ENCODE measurements around the gene SMAP1. TPM values are rescaled to one million over a fixed set of nuclear protein-coding genes. Genes with fewer than 3 reads are reported as not detected.
A peak's percentile ranks its signal among the peaks of the same experiment; 100 is the strongest.

SMAP1 gene
- total RNA-seq, 2 donors from 2014 or later: 35.7 to 38.7 TPM

DNA sequence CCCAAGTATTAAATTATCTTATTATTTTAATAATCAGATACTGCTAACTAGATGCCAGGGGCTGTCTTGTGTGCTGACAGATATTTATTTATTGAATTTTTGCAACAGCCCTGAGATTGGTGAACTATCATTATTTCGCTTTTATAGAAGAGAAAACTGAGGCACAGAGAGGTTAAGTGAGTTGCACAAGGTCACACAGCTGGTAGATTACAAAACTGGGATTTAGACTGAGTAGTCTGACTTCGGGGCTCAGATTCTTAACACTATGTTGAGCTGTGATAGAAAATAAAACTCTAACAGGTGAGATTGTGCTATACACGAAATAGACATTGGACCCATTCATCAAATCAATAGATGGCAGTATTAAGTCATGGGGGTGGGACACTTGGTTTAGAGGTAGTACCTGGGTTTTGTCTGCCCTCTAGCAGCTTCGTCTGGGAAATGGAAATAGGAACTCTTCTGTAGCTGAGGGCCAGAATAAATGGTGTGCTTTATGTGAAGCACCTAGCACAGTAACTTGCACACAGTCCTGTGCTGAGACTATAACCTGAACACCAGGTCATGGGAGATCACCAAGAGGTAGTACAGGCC, 175.7 kb downstream of the SMAP1 start:
- ATAC-seq: no peak
- H3K4me1 Mint-ChIP-seq: peaks cover 27% of the 10 kb centered on the region
- no peaks in the 10 kb centered on the region for H3K27me3 Mint-ChIP-seq
- DNase-seq: no peak
- peaks cover 13% of the 10 kb centered on the region for H3K36me3 Mint-ChIP-seq (ENCODE audit: low read depth)
- H3K9me3 ChIP-seq (ENCODE audit: control insufficient read depth, low read length, poor library complexity, severe bottlenecking): no peaks in the 10 kb centered on the region
- peak overlapping the region; percentile 66 for H3K27ac Mint-ChIP-seq
- no peak overlapping the region for H3K4me3 Mint-ChIP-seq

DNA sequence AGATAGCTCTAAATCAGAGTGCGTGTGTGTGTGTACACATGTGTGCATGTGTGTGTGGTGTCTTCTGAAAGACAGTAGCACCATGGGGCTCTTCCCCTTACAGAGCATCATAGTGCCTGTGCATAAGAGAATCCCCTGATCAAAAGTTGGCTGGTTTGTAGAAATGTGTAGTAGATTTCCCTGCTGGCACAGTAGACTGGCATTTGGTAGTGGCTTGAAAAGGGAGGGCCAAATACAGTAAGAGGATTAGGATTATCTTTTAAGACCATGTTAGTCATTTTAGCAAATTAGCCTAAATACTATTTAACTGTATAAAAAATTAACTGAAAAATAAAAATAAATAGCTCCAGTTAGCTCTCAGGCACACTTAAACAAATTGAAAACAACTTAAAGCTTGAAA, 176.6 kb downstream of the SMAP1 start:
- no peak overlapping the region for H3K27ac Mint-ChIP-seq
- peaks cover 21% of the 10 kb centered on the region for H3K4me1 Mint-ChIP-seq
- ATAC-seq (no peak), DNase-seq (no peak)
- no peaks in the 10 kb centered on the region for H3K9me3 ChIP-seq (ENCODE audit: control insufficient read depth, low read length, poor library complexity, severe bottlenecking)
- H3K4me3 Mint-ChIP-seq: no peak overlapping the region
- H3K36me3 Mint-ChIP-seq (ENCODE audit: low read depth): peaks cover 10% of the 10 kb centered on the region
- H3K27me3 Mint-ChIP-seq: no peaks in the 10 kb centered on the region

DNA sequence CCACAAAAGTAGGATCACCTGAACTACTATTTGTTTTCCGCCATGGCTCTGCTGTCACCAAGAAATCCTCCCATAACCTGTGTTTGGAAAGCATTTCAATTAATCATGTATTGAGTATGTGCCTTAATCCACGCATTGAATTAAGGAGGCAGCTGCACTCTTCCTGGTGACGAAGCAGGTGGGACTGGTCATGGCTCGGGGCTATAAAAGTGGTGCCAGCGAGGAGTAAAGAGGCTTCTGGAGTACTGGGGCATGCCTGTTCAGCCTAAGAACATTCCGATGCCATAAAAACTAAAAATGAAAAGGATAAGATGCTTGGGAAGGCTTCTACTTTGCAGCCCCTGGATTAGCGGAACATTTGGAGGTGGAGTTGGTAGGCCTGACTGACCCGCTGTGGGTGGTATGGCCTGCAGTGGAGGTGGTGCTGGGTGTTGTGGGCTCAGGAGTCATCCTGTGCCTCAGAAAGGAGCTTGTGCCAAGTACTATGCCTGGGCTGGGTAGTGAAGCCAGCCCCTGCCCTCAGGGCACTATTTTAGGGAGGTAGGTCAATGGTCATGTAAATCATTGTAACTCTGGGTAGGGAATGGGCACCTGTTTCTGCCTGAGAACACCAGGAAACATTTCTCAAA, 178.6 kb downstream of the SMAP1 start:
- Mint-ChIP-seq H3K27me3 (no peaks in the 10 kb centered on the region), H3K27ac (no peak overlapping the region), H3K36me3 (ENCODE audit: low read depth) (peaks cover 9% of the 10 kb centered on the region), H3K4me1 (peaks cover 19% of the 10 kb centered on the region), H3K4me3 (no peak overlapping the region)
- H3K9me3 ChIP-seq (ENCODE audit: control insufficient read depth, low read length, poor library complexity, severe bottlenecking): no peaks in the 10 kb centered on the region
- no peak for ATAC-seq
- DNase-seq: no peak

DNA sequence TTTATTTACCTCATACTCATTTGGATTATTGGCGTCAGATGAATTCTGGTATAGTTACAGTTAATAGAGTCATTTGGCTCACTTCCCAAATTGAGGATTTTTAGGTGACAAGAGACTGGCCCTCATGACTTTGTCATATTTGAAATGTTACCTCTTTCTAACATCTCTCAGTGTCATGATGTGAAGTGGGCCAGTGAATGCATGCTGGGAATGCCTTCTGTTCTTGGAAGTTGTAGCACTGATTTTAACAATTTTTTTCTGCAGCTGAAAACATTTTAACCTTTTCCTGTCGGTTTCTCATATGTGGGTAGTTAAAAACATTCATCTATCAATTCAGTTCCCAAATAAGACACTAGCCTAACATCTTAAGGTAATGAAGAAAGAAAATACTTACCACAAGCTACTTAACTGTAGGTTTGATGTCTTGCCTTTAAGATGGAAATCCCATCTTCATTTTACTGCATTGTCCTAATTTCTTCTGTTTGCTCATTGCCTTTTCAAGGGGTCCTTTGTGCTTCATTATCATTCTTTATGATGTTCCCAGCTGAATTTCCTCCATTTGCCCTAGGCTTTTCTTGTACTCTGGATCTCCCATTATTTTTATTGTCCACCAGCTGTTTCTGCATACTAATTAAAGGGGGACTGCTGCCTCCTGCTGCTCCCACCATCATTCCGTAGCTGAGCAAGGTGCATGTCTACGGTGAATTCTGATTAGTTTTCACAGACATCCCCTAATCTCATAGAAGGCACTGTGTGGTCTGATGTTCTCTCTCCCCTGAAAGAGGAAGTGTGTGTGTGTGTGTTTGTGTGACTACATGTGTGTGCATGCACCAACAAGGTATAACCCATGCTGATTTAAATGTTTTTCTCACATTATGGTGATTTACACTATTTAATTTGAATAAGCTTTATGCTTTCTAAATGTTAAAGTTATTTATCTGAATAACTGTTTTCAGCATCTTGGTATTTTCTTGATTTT, 179.7 kb downstream of the SMAP1 start:
- Mint-ChIP-seq H3K27me3 (no peaks in the 10 kb centered on the region), H3K4me1 (peaks cover 19% of the 10 kb centered on the region), H3K36me3 (ENCODE audit: low read depth) (peaks cover 6% of the 10 kb centered on the region), H3K27ac (no peak overlapping the region), H3K4me3 (peak overlapping the region; percentile 8)
- H3K9me3 ChIP-seq (ENCODE audit: control insufficient read depth, low read length, poor library complexity, severe bottlenecking): no peaks in the 10 kb centered on the region
- DNase-seq (no peak), ATAC-seq (no peak)

DNA sequence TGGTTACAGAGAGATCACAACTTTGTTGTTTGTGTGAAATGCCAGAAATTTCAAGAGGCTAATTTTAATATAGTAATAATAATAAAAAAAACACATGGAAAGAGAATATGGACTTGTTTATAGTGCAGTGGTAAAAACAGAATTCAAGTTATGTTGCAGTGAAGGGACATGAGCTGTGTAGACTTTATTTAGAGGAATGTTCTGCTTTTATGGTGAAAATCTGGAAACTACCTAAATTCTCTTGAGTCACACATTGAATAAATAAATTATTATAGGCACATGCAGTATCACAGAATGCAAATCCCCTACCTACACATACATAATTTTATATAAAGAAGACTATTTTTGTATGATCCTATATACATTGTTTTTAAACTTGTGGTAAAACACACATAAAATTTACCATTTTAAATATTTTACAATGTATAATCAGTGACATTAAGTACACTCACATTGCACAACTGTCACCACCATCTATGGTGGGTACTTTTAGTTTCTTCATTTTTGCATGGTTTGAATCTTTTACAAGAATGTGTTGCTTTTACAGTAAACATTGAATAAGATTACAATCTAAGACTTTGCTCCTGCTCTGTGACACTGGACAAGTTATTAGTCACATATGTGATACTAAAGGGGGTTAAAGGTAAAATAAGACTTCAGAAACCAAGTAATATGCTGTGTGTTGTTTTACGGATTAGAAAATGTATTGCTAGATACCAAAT, 181.8 kb downstream of the SMAP1 start:
- Mint-ChIP-seq H3K27ac (no peak overlapping the region), H3K36me3 (ENCODE audit: low read depth) (peaks cover 6% of the 10 kb centered on the region), H3K4me3 (no peak overlapping the region), H3K4me1 (peaks cover 14% of the 10 kb centered on the region), H3K27me3 (no peaks in the 10 kb centered on the region)
- ATAC-seq (no peak), DNase-seq (no peak)
- H3K9me3 ChIP-seq (ENCODE audit: control insufficient read depth, low read length, poor library complexity, severe bottlenecking): no peaks in the 10 kb centered on the region

DNA sequence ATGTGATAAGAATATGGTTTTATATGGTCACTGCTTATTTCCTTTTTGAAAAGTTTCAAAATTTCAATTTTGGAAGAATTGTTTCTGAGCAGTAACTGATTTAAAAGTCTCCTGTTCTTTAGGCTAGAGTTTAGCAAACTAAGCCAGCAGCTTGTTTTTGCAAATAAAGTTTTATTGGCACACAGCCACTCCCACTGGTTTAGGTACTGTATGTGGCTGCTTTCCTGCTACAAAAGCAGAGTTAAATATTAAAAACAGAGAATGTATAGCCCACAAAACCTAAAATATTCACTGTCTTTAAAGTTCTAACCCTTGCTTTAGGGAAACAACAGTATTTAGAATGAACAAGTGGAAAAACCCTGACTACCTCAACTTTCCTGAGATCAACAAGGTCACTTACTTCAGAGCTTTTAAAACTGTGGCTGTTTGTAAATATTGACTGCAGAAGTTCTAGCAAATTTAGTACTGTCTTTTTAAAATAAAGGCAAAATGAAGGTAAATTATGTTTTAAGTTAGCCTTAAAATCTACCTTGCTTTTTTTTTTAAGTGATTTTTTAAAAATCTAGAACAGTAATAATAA, 185.1 kb downstream of the SMAP1 start:
- ATAC-seq (no peak), DNase-seq (no peak)
- no peak overlapping the region for H3K4me3 Mint-ChIP-seq
- peaks cover 2% of the 10 kb centered on the region for H3K36me3 Mint-ChIP-seq (ENCODE audit: low read depth)
- H3K27ac Mint-ChIP-seq: no peak overlapping the region
- no peaks in the 10 kb centered on the region for H3K9me3 ChIP-seq (ENCODE audit: control insufficient read depth, low read length, poor library complexity, severe bottlenecking)
- H3K27me3 Mint-ChIP-seq: no peaks in the 10 kb centered on the region
- peaks cover 2% of the 10 kb centered on the region for H3K4me1 Mint-ChIP-seq

DNA sequence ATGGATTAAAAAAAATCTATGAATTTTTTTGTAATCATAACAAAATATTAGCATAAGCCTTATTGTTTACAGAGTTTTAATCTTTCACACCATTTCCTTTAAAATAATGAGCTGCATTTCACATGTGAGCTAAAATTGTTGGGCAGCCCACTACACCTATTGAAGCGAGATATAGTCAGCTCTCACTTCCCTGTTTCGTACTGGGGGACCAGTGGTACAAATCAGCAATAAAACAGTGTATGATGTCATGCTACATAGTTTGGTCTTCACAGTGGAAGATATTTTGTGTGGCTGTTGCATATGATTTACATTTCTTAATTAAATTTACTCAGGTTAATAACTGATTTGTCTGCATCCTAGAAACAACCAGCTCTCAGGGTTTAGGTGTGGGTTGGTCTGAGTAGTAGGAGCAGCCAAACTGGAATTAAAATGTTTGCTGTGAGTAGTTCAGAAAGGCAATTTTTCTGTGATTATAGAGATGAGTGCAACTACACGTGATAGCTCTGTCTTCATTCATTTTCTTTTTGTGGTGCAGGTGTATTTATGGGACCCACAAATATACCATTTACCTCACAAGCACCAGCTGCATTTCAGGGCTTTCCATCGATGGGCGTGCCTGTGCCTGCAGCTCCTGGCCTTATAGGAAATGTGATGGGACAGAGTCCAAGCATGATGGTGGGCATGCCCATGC, 189.8 kb downstream of the SMAP1 start:
- no peak overlapping the region for H3K27ac Mint-ChIP-seq
- ATAC-seq (no peak), DNase-seq (no peak)
- H3K27me3 Mint-ChIP-seq: no peaks in the 10 kb centered on the region
- no peaks in the 10 kb centered on the region for H3K36me3 Mint-ChIP-seq (ENCODE audit: low read depth)
- H3K4me3 Mint-ChIP-seq: no peak overlapping the region
- no peaks in the 10 kb centered on the region for H3K4me1 Mint-ChIP-seq
- no peaks in the 10 kb centered on the region for H3K9me3 ChIP-seq (ENCODE audit: control insufficient read depth, low read length, poor library complexity, severe bottlenecking)

DNA sequence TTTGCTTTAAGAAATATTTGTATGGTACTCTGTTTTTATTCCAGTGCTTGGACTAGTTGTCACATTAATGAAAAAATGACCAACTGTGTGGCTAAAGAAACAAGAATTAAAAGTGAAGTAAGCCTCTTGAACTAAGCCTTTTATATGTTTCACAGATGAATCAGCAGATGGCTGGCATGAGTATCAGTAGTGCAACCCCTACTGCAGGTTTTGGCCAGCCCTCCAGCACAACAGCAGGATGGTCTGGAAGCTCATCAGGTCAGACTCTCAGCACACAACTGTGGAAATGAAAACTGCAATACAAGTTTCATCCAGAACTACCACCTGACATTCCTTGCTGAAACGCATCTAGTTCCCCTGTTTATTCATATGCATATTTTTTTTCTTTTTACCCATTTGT, 192.4 kb downstream of the SMAP1 start:
- ATAC-seq: no peak
- no peaks in the 10 kb centered on the region for H3K27me3 Mint-ChIP-seq

DNA sequence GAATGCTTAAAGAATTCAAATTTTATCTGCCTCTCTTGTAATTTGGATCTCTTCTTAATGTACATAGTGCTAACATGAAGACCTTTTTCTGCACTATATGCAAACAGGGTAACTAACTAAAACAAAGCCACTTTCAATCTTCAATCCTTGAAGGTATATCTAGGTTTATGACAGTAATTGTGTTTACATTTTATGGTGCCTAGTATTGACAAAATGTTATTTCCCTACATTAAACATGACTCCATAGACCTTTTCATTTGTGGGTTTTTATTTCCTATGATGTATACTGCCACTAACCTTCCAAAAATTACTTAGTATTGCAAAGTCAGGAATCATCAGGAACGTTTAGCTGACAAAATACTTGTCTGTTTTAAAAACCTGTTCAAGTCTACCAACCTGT, 193.2 kb downstream of the SMAP1 start:
- Mint-ChIP-seq H3K4me3 (no peak overlapping the region), H3K27me3 (no peaks in the 10 kb centered on the region), H3K36me3 (ENCODE audit: low read depth) (no peaks in the 10 kb centered on the region), H3K27ac (no peak overlapping the region), H3K4me1 (peaks cover 10% of the 10 kb centered on the region)
- H3K9me3 ChIP-seq (ENCODE audit: control insufficient read depth, low read length, poor library complexity, severe bottlenecking): no peaks in the 10 kb centered on the region
- no peak for ATAC-seq
- DNase-seq: no peak

More for the DNA sequence above, 192.4 kb downstream of the SMAP1 start:
- no peak overlapping the region for H3K27ac Mint-ChIP-seq
- H3K4me3 Mint-ChIP-seq: no peak overlapping the region
- no peak for DNase-seq
- H3K4me1 Mint-ChIP-seq: peaks cover 10% of the 10 kb centered on the region
- no peaks in the 10 kb centered on the region for H3K9me3 ChIP-seq (ENCODE audit: control insufficient read depth, low read length, poor library complexity, severe bottlenecking)
- no peaks in the 10 kb centered on the region for H3K36me3 Mint-ChIP-seq (ENCODE audit: low read depth)

DNA sequence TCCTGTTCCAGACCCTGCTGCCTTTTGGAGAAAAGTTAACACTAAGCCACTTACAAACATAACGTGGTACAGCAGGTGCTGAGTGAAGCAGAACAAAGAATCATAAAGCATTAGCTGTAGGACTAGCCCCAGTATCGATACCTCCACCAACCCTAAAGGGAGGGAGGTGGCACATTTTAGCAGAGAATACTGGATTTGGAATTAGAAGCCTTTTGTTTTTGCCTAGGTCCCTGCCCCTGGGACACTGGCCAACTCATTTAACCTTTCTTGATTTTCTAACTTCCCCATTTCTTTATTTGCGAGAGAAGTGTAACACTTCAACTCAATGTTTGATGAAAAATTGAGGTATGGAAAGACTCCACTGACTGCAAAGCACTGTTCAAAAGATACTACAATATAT, 195.7 kb downstream of the SMAP1 start:
- no peaks in the 10 kb centered on the region for H3K9me3 ChIP-seq (ENCODE audit: control insufficient read depth, low read length, poor library complexity, severe bottlenecking)
- no peak overlapping the region for H3K4me3 Mint-ChIP-seq
- DNase-seq: no peak
- ATAC-seq: no peak
- peak overlapping the region; percentile 74 for H3K27ac Mint-ChIP-seq
- H3K27me3 Mint-ChIP-seq: no peaks in the 10 kb centered on the region
- no peaks in the 10 kb centered on the region for H3K36me3 Mint-ChIP-seq (ENCODE audit: low read depth)
- peaks cover 10% of the 10 kb centered on the region for H3K4me1 Mint-ChIP-seq

DNA sequence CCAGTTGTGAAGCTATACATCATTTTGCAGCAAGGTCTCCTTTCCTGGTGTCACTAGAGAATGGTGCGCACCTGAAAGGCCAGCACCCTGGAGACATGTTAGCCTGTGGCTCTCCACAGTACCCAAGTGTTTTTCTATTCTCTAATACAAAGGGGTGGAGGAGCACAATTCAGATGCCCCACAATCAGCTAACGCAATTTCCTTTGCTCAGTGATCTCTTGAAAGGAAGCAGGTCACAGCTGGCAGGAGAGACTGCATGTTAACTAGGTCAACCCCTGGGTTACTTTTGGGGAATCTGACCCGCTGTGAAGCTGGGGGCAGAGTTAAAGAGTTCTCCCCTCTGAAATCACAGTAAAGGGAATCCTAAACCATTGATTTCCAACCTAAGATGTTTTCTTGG, 196.7 kb downstream of the SMAP1 start:
- DNase-seq: no peak
- no peaks in the 10 kb centered on the region for H3K27me3 Mint-ChIP-seq
- no peak overlapping the region for H3K4me3 Mint-ChIP-seq
- peaks cover 10% of the 10 kb centered on the region for H3K4me1 Mint-ChIP-seq
- H3K36me3 Mint-ChIP-seq (ENCODE audit: low read depth): no peaks in the 10 kb centered on the region
- peak overlapping the region; percentile 74 for H3K27ac Mint-ChIP-seq
- peak; percentile 74 for ATAC-seq
- H3K9me3 ChIP-seq (ENCODE audit: control insufficient read depth, low read length, poor library complexity, severe bottlenecking): no peaks in the 10 kb centered on the region

DNA sequence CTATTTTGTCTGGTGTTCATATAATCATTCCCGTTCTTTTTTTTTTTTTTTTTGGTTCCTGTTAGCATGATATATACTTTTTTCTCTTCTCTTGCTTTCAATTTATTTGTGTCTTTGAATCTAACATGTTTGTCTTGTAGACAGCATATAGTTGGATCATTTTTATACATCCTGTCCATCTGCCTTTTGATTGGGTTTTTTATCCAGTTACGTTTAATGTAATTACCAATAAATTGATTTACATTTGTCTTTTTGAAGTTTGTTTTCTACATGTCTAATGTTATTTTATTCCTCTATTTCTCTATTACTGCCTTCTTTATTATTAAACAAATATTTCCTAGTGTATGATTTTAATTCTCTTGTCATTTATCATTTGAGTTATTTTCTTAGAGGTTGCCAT, 204.8 kb downstream of the SMAP1 start:
- ATAC-seq (no peak), DNase-seq (no peak)
- Mint-ChIP-seq H3K36me3 (ENCODE audit: low read depth) (no peaks in the 10 kb centered on the region), H3K4me1 (no peaks in the 10 kb centered on the region), H3K27me3 (no peaks in the 10 kb centered on the region), H3K4me3 (no peak overlapping the region), H3K27ac (no peak overlapping the region)
- H3K9me3 ChIP-seq (ENCODE audit: control insufficient read depth, low read length, poor library complexity, severe bottlenecking): no peaks in the 10 kb centered on the region
